H1 (cell line): Measurements from ENCODE around the gene PSD2. TPM values are rescaled to one million over a fixed set of nuclear protein-coding genes. Genes with fewer than 3 reads are reported as not detected.
A peak's percentile ranks its signal among the peaks of the same experiment; 100 is the strongest.

Source experiments
- CTCF ChIA-PET: fragments of 300-600 bp; sonication (Branson Sonifier 250); formaldehyde crosslinking; loops from one replicate; lab custom pipeline; 2021; ENCODE audit not compliant: partially characterized antibody; lab: Charles Lee
- POLR2A ChIA-PET: fragments of 300-600 bp; sonication (Branson Sonifier 250); formaldehyde crosslinking; loops from one replicate; lab custom pipeline; 2021; ENCODE audit warnings: inconsistent platforms; ENCODE audit not compliant: partially characterized antibody; lab: Charles Lee
- DNase-seq, 2 experiments: peaks; one replicate each; pipeline versions ENCODE4 v3.0.0 to v3.0.0-alpha.2; 2010 to 2022; ENCODE audit warnings: low spot score in 2 of 2, low read depth in 1 of 2, mixed read lengths in 1 of 2
- FAIRE-seq: peaks from 2 replicates; lab custom pipeline; 2011; peaks lifted over from hg19 to GRCh38; lab: Jason Lieb, UNC
- H2AFZ ChIP-seq: 2 replicates; pipeline ENCODE4 v1.8.1; 2012; ENCODE audit warnings: low read length, inconsistent platforms
- H2AK5ac ChIP-seq: 2 replicates; pipeline ENCODE4 v1.6.1; 2013; ENCODE audit warnings: low read depth, low read length
- H2BK120ac ChIP-seq: replicated peaks from 2 replicates; pipeline ENCODE3; 2013; ENCODE audit warnings: low read depth, low read length, inconsistent platforms
- H2BK12ac ChIP-seq: 2 replicates; pipeline ENCODE4 v1.6.1; 2013; ENCODE audit warnings: low read depth, low read length
- H2BK15ac ChIP-seq: 2 replicates; pipeline ENCODE4 v1.6.1; 2013; ENCODE audit warnings: low read length
- H2BK20ac ChIP-seq: 2 replicates; pipeline ENCODE4 v1.6.1; 2013; ENCODE audit warnings: low read length
- H2BK5ac ChIP-seq: 2 replicates; pipeline ENCODE4 v1.6.1; 2013; ENCODE audit warnings: low read depth, low read length
- H3K14ac ChIP-seq: 2 replicates; pipeline ENCODE4 v1.6.1; 2013; ENCODE audit warnings: inconsistent platforms; ENCODE audit not compliant: insufficient read length
- H3K18ac ChIP-seq: 2 replicates; pipeline ENCODE4 v1.6.1; 2013; ENCODE audit warnings: low read length; ENCODE audit errors: extremely low read depth
- H3K23ac ChIP-seq: 2 replicates; pipeline ENCODE4 v1.6.1; 2013; ENCODE audit warnings: inconsistent platforms; ENCODE audit not compliant: insufficient read length
- H3K23me2 ChIP-seq: 2 replicates; pipeline ENCODE4 v1.6.1; 2013; ENCODE audit warnings: low read depth, low read length
- H3K27ac ChIP-seq: 2 replicates; pipeline ENCODE4 v1.6.1; 2011; ENCODE audit warnings: low read depth, low read length, inconsistent platforms
- H3K27me3 ChIP-seq, 4 experiments: replicated peaks in 1 of 4; 1 replicate in 1 of 4; 2 replicates in 3 of 4; pipeline versions ENCODE4 v1.6.1 to v1.8.1; 2011 to 2013; ENCODE audit warnings: low read length in 3 of 4, mild to moderate bottlenecking in 3 of 4, inconsistent platforms in 2 of 4, mixed read lengths in 2 of 4, moderate library complexity in 1 of 4; ENCODE audit not compliant: control insufficient read depth in 3 of 4, insufficient read depth in 3 of 4; ENCODE audit errors: extremely low read depth in 1 of 4
- H3K36me3 ChIP-seq, 4 experiments: 2 replicates each; pipeline versions ENCODE4 v1.6.1 to v1.8.1; 2011 to 2013; ENCODE audit warnings: mild to moderate bottlenecking in 4 of 4, low read length in 3 of 4, moderate library complexity in 2 of 4, control low read depth in 1 of 4, inconsistent platforms in 1 of 4; ENCODE audit not compliant: insufficient read depth in 4 of 4, control insufficient read depth in 2 of 4
- H3K4ac ChIP-seq: replicated peaks from 2 replicates; pipeline ENCODE3; 2013; ENCODE audit warnings: low read length, low read depth, mixed read lengths, inconsistent platforms; ENCODE audit not compliant: insufficient read length
- H3K4me1 ChIP-seq, 4 experiments: replicated peaks in 1 of 4; 1 replicate in 1 of 4; 2 replicates in 3 of 4; pipeline versions ENCODE4 v1.6.1 to v1.8.1; 2011 to 2013; ENCODE audit warnings: low read length in 3 of 4, inconsistent platforms in 2 of 4, mixed read lengths in 1 of 4; ENCODE audit not compliant: insufficient read depth in 4 of 4, control insufficient read depth in 3 of 4
- H3K4me2 ChIP-seq, 2 experiments: 2 replicates each; pipeline versions ENCODE4 v1.6.1 to v1.8.1; 2011 to 2013; ENCODE audit warnings: low read depth in 2 of 2, low read length in 2 of 2, control low read depth in 1 of 2, inconsistent platforms in 1 of 2, mild to moderate bottlenecking in 1 of 2; ENCODE audit not compliant: insufficient read depth in 1 of 2
- H3K4me3 ChIP-seq, 4 experiments: fragments of 200-600, 300-600 bp in 1 of 4; sonication (generic), shearing (Covaris generic), sonication (Bioruptor Twin) in 1 of 4; 2 replicates each; pipeline versions ENCODE4 v1.5.1 to v1.8.1; 2011 to 2016; ENCODE audit warnings: low read length in 4 of 4, low read depth in 3 of 4, control low read depth in 2 of 4, inconsistent platforms in 2 of 4, mild to moderate bottlenecking in 2 of 4, mixed read lengths in 1 of 4, moderate library complexity in 1 of 4; ENCODE audit not compliant: insufficient read depth in 2 of 4; ENCODE audit errors: extremely low read depth in 1 of 4
- H3K56ac ChIP-seq: replicated peaks from 2 replicates; pipeline ENCODE3; 2013; ENCODE audit warnings: low read depth, mild to moderate bottlenecking, mixed read lengths, low read length, inconsistent platforms; ENCODE audit not compliant: insufficient read length
- H3K79me1 ChIP-seq: 2 replicates; pipeline ENCODE4 v1.6.1; 2013; ENCODE audit warnings: low read depth, low read length, control low read depth
- H3K79me2 ChIP-seq, 2 experiments: 2 replicates each; pipeline versions ENCODE4 v1.6.1 to v1.8.1; 2012 to 2013; ENCODE audit warnings: low read length in 2 of 2, mild to moderate bottlenecking in 2 of 2, inconsistent platforms in 1 of 2; ENCODE audit not compliant: insufficient read depth in 2 of 2, control insufficient read depth in 1 of 2
- H3K9ac ChIP-seq, 4 experiments: replicated peaks in 1 of 4; 1 replicate in 1 of 4; 2 replicates in 3 of 4; pipeline versions ENCODE4 v1.6.1 to v1.8.1; 2011 to 2013; ENCODE audit warnings: low read depth in 3 of 4, low read length in 3 of 4, control low read depth in 2 of 4, mild to moderate bottlenecking in 2 of 4, moderate library complexity in 2 of 4, inconsistent platforms in 1 of 4; ENCODE audit errors: extremely low read depth in 1 of 4
- H3K9me3 ChIP-seq, 2 experiments: 2 replicates each; pipeline versions ENCODE4 v1.6.1 to v1.8.1; 2012 to 2013; ENCODE audit warnings: mild to moderate bottlenecking in 2 of 2, moderate library complexity in 2 of 2, control low read depth in 1 of 2, inconsistent platforms in 1 of 2, low read depth in 1 of 2, low read length in 1 of 2, mixed read lengths in 1 of 2; ENCODE audit not compliant: insufficient read depth in 2 of 2
- H4K20me1 ChIP-seq, 2 experiments: replicated peaks in 1 of 2; 2 replicates each; pipeline versions ENCODE3 to v1.8.1; 2011 to 2013; ENCODE audit warnings: inconsistent platforms in 2 of 2, low read length in 2 of 2, mild to moderate bottlenecking in 1 of 2; ENCODE audit not compliant: insufficient read depth in 2 of 2, control insufficient read depth in 1 of 2
- H4K5ac ChIP-seq: 2 replicates; pipeline ENCODE4 v1.6.1; 2013; ENCODE audit warnings: low read length, low read depth, mixed read lengths, inconsistent platforms; ENCODE audit not compliant: insufficient read length
- H4K8ac ChIP-seq: 2 replicates; pipeline ENCODE4 v1.8.0; 2013; ENCODE audit warnings: mild to moderate bottlenecking, moderate library complexity, low read length, inconsistent platforms; ENCODE audit not compliant: insufficient read depth; ENCODE audit errors: extremely low read depth
- H4K91ac ChIP-seq: replicated peaks from 2 replicates; pipeline ENCODE3; 2013; ENCODE audit warnings: low read length, mixed read lengths, inconsistent platforms; ENCODE audit not compliant: insufficient read length
- NRF1 ChIP-seq: IDR thresholded peaks from 2 replicates; pipeline ENCODE4 v1.6.1; 2011; ENCODE audit warnings: mild to moderate bottlenecking, low read depth, low read length, improper control_type of control experiment
- SAP30 ChIP-seq: fragments of 300-600 bp; sonication (generic); IDR thresholded peaks from 2 replicates; pipeline ENCODE4 v1.7.1; 2012; ENCODE audit warnings: low read length, moderate library complexity, mild to moderate bottlenecking, inconsistent platforms; ENCODE audit not compliant: insufficient read depth, insufficient replicate concordance
- WGBS, 2 experiments: shearing (Covaris generic) in 1 of 2; methylation state at CpG; one replicate each; pipeline versions ENCODE4 v1.1.6 to v1.1.7; 2013 to 2015; ENCODE audit warnings: low lambda C conversion rate in 2 of 2, mixed read lengths in 2 of 2, inconsistent platforms in 1 of 2, low coverage in 1 of 2, missing lambda C conversion rate in 1 of 2; ENCODE audit not compliant: insufficient replicate concordance in 2 of 2, insufficient coverage in 1 of 2, insufficient read length in 1 of 2; ENCODE audit errors: extremely low coverage in 1 of 2, missing lambda C conversion rate in 1 of 2; 5-methylcytosine and 5-hydroxymethylcytosine counted together
- polyA plus RNA-seq, 7 experiments: library from polyadenylated mRNA; depleted of rRNA in 3 of 7; stranded (reverse) in 5 of 7; unstranded in 2 of 7; fragments of >200 nt in 5 of 7; fragments of 200-250 nt in 2 of 7; gene quantifications; 1 replicate in 5 of 7; 2 replicates in 1 of 7; 4 replicates in 1 of 7; pipeline versions ENCODE4 v1.2.1 to v1.2.3, GENCODE V29; 2011 to 2013; ENCODE audit warnings: missing spikeins in 2 of 7, mixed read lengths in 2 of 7
- total RNA-seq: library from RNA; stranded (reverse); fragmentation: NEBNext Ultra II Directional; extraction: Animal tissue kit (Norgen Biotek cat#: 25700); gene quantifications from 2 replicates; pipeline ENCODE4 v1.2.1, GENCODE V29; 2021

The PSD2 gene
- total and polyA plus RNA-seq, 2 of the 8 experiments (the other 6 are each of a cell fraction or from before 2014, with no cell fraction given) = 0.06 to 0.14 TPM

- Histone ChIP-seq H2BK20ac (no peak overlapping the region), H3K79me1 (no peaks in the 10 kb centered on the region), H3K23me2 (no peaks in the 10 kb centered on the region; the same call in 1 of the 2 replicates), H3K9me3 (no peaks in the 10 kb centered on the region), H3K9ac (no peak overlapping the region), H3K4me3 (no peak overlapping the region), H3K4me2 (no peak overlapping the region), H3K18ac (no peak overlapping the region), H4K5ac (no peak overlapping the region), H3K79me2 (no peaks in the 10 kb centered on the region), H3K14ac (no peak overlapping the region), H3K4ac (no peak overlapping the region), H3K4me1 (peaks cover 8 to 18% (median 11%) of the 10 kb centered on the region in 4 experiments), H2AFZ (no peak overlapping the region), H2AK5ac (0 out of 2 replicates have a peak overlapping the region, but pooled peaks have one; percentile 48), H3K27me3 (peaks cover 6 to 27% (median 18%) of the 10 kb centered on the region in 4 experiments), H3K56ac (no peak overlapping the region), H2BK12ac (no peak overlapping the region; the same call in 1 of the 2 replicates), H4K20me1 (peaks cover 0 to 2% of the 10 kb centered on the region in 2 experiments), H4K91ac (no peak overlapping the region), H3K23ac (no peak overlapping the region), H2BK15ac (0 out of 2 replicates have a peak overlapping the region, but pooled peaks have one; percentile 5), H3K27ac (0 out of 2 replicates have a peak overlapping the region, but pooled peaks have one; percentile 7), H2BK5ac (no peak overlapping the region), H2BK120ac (no peak overlapping the region), H3K36me3 (no peaks in the 10 kb centered on the region), H4K8ac (no peak overlapping the region)
- FAIRE-seq (no peak), DNase-seq (no peak)
- WGBS, 2 experiments = 93% methylated on average over 7 of the region's 7 CpGs; no CpG with 5 or more reads in 1 of the 2 experiments
- ChIA-PET CTCF (interaction anchor here (0.6 to 15.7 kb wide), 11 partner anchors 7 to 245 kb away, joined by 3 to 385 read pairs (median 3); no protein-coding TSS in a partner anchor), POLR2A (interaction anchor here (0.5 to 1.2 kb wide), 2 partner anchors 15 to 131 kb away, joined by 3 to 6 read pairs; no protein-coding TSS in a partner anchor)
- TF ChIP-seq SAP30 (no peak), NRF1 (no peak)
Measured at GRCh38 chr5:139768807-139769465, 26.7 kb upstream of the PSD2 start.
